Activated naive CD4-positive, alpha-beta T cell treated with anti-CD3 and anti-CD28 coated beads, Interleukin-2, amount 10 ng/mL, durations not matched to agents 7 days and 5 days (primary cell): ENCODE results near the gene IL1R1.

Source experiments
- CTCF ChIA-PET: fragments of 350-600 bp; sonication (Branson Sonifier 250); formaldehyde crosslinking; loops from one replicate; lab custom pipeline; 2021; ENCODE audit warnings: antibody characterized with exemption; lab: Charles Lee
- DNase-seq: peaks from one replicate; pipeline ENCODE4 v3.0.0-alpha.2; 2020
- H3K27ac Mint-ChIP-seq: one replicate; pipeline ENCODE4 v1.8.0; 2021; ENCODE audit warnings: mild to moderate bottlenecking, moderate library complexity, mixed read lengths
- H3K27me3 Mint-ChIP-seq: one replicate; pipeline ENCODE4 v1.8.0; 2021; ENCODE audit warnings: mild to moderate bottlenecking, mixed read lengths
- H3K36me3 Mint-ChIP-seq: one replicate; pipeline ENCODE4 v1.8.0; 2021; ENCODE audit warnings: mixed read lengths
- H3K4me1 Mint-ChIP-seq: one replicate; pipeline ENCODE4 v1.8.0; 2021; ENCODE audit warnings: mixed read lengths
- H3K4me3 Mint-ChIP-seq: one replicate; pipeline ENCODE4 v1.8.0; 2021; ENCODE audit warnings: mild to moderate bottlenecking, moderate library complexity, mixed read lengths
- H3K9me3 Mint-ChIP-seq: one replicate; pipeline ENCODE4 v1.8.0; 2021; ENCODE audit warnings: mixed read lengths

Gene IL1R1

GRCh38 chr2:102140377-102140776, 2.2 kb upstream of the IL1R1 start:
- CTCF ChIA-PET = no interaction called here
- Mint-ChIP-seq H3K36me3 (peaks cover 1% of the 10 kb centered on the region), H3K4me3 (no peak overlapping the region), H3K4me1 (peaks cover 21% of the 10 kb centered on the region), H3K9me3 (peaks cover 15% of the 10 kb centered on the region), H3K27ac (no peak overlapping the region), H3K27me3 (peaks cover 33% of the 10 kb centered on the region)
- no peak for DNase-seq

- CTCF ChIA-PET = interaction anchor here (1.3 kb wide), 2 partner anchors 11 to 121 kb away, joined by 3 to 4 read pairs; no protein-coding TSS in a partner anchor
- Mint-ChIP-seq H3K9me3 (peaks cover 23% of the 10 kb centered on the region), H3K27ac (no peak overlapping the region), H3K27me3 (peaks cover 33% of the 10 kb centered on the region), H3K4me1 (peaks cover 21% of the 10 kb centered on the region), H3K4me3 (peak overlapping the region; percentile 55), H3K36me3 (peaks cover 5% of the 10 kb centered on the region)
- DNase-seq = no peak
Measured at GRCh38 chr2:102141011-102141943, 1.3 kb upstream of the IL1R1 start.

GRCh38 chr2:102142829-102143449, 393 bp downstream of the IL1R1 start:
- Mint-ChIP-seq H3K36me3 (peaks cover 9% of the 10 kb centered on the region), H3K27ac (no peak overlapping the region), H3K4me1 (peaks cover 18% of the 10 kb centered on the region), H3K4me3 (peak overlapping the region; percentile 30), H3K27me3 (peaks cover 33% of the 10 kb centered on the region), H3K9me3 (peaks cover 40% of the 10 kb centered on the region)
- CTCF ChIA-PET = interaction anchor here (1.0 kb wide), 1 partner anchor 23 kb away, joined by 3 read pairs; no protein-coding TSS in a partner anchor
- peak; percentile 23 for DNase-seq

- peaks cover 33% of the 10 kb centered on the region for H3K27me3 Mint-ChIP-seq
- H3K27ac Mint-ChIP-seq = no peak overlapping the region
- peaks cover 43% of the 10 kb centered on the region for H3K9me3 Mint-ChIP-seq
- peaks cover 9% of the 10 kb centered on the region for H3K36me3 Mint-ChIP-seq
- H3K4me1 Mint-ChIP-seq = peaks cover 12% of the 10 kb centered on the region
- CTCF ChIA-PET = interaction anchor here (1.0 kb wide), 1 partner anchor 23 kb away, joined by 3 read pairs; no protein-coding TSS in a partner anchor
- no peak for DNase-seq
- H3K4me3 Mint-ChIP-seq = peak overlapping the region; percentile 30
Measured at GRCh38 chr2:102143450-102143985, 972 bp downstream of the IL1R1 start.

GRCh38 chr2:102144128-102144527, 1.6 kb downstream of the IL1R1 start:
- Mint-ChIP-seq H3K27me3 (peaks cover 33% of the 10 kb centered on the region), H3K36me3 (peaks cover 9% of the 10 kb centered on the region), H3K4me1 (peaks cover 7% of the 10 kb centered on the region), H3K27ac (no peak overlapping the region), H3K4me3 (no peak overlapping the region), H3K9me3 (peaks cover 48% of the 10 kb centered on the region)
- CTCF ChIA-PET = interaction anchor here (1.3 kb wide), 1 partner anchor 137 kb away, joined by 4 read pairs; no protein-coding TSS in a partner anchor
- no peak for DNase-seq

- H3K4me1 Mint-ChIP-seq = peaks cover 7% of the 10 kb centered on the region
- no peak overlapping the region for H3K27ac Mint-ChIP-seq
- DNase-seq = no peak
- peaks cover 52% of the 10 kb centered on the region for H3K9me3 Mint-ChIP-seq
- peaks cover 9% of the 10 kb centered on the region for H3K36me3 Mint-ChIP-seq
- H3K4me3 Mint-ChIP-seq = no peak overlapping the region
- CTCF ChIA-PET = interaction anchor here (1.3 kb wide), 1 partner anchor 138 kb away, joined by 4 read pairs; no protein-coding TSS in a partner anchor
- peaks cover 33% of the 10 kb centered on the region for H3K27me3 Mint-ChIP-seq
Measured at GRCh38 chr2:102145107-102145506, 2.6 kb downstream of the IL1R1 start.

GRCh38 chr2:102145934-102146333, 3.4 kb downstream of the IL1R1 start:
- no peak overlapping the region for H3K4me3 Mint-ChIP-seq

GRCh38 chr2:102147935-102148334, 5.4 kb downstream of the IL1R1 start:
- Mint-ChIP-seq H3K4me3 (no peak overlapping the region), H3K27ac (no peak overlapping the region)
- DNase-seq = no peak

More at GRCh38 chr2:102145934-102146333, 3.4 kb downstream of the IL1R1 start:
- H3K9me3 Mint-ChIP-seq = peaks cover 52% of the 10 kb centered on the region
- H3K36me3 Mint-ChIP-seq = peaks cover 9% of the 10 kb centered on the region
- CTCF ChIA-PET = no interaction called here
- H3K4me1 Mint-ChIP-seq = peaks cover 7% of the 10 kb centered on the region
- H3K27ac Mint-ChIP-seq = no peak overlapping the region
- H3K27me3 Mint-ChIP-seq = peaks cover 27% of the 10 kb centered on the region
- no peak for DNase-seq

GRCh38 chr2:102149243-102149642, 6.7 kb downstream of the IL1R1 start:
- Mint-ChIP-seq H3K4me1 (no peaks in the 10 kb centered on the region), H3K4me3 (no peak overlapping the region), H3K36me3 (peaks cover 9% of the 10 kb centered on the region), H3K27ac (no peak overlapping the region), H3K9me3 (peaks cover 58% of the 10 kb centered on the region), H3K27me3 (no peaks in the 10 kb centered on the region)
- DNase-seq = no peak
- CTCF ChIA-PET = interaction anchor here (1.2 kb wide), 1 partner anchor 8 kb away, joined by 3 read pairs; no protein-coding TSS in a partner anchor

More at GRCh38 chr2:102147935-102148334, 5.4 kb downstream of the IL1R1 start:
- Mint-ChIP-seq H3K36me3 (peaks cover 9% of the 10 kb centered on the region), H3K27me3 (peaks cover 9% of the 10 kb centered on the region), H3K4me1 (peaks cover 4% of the 10 kb centered on the region), H3K9me3 (peaks cover 61% of the 10 kb centered on the region)
- CTCF ChIA-PET = no interaction called here

GRCh38 chr2:102149644-102150455, 7.3 kb downstream of the IL1R1 start:
- peaks cover 54% of the 10 kb centered on the region for H3K9me3 Mint-ChIP-seq
- CTCF ChIA-PET = interaction anchor here (0.6 kb wide), 1 partner anchor 100 kb away, joined by 3 read pairs; no protein-coding TSS in a partner anchor

GRCh38 chr2:102154364-102154763, 11.8 kb downstream of the IL1R1 start:
- peaks cover 12% of the 10 kb centered on the region for H3K9me3 Mint-ChIP-seq
- no peaks in the 10 kb centered on the region for H3K27me3 Mint-ChIP-seq
- H3K27ac Mint-ChIP-seq = no peak overlapping the region
- H3K4me3 Mint-ChIP-seq = no peak overlapping the region
- DNase-seq = no peak
- H3K4me1 Mint-ChIP-seq = no peaks in the 10 kb centered on the region
- CTCF ChIA-PET = no interaction called here
- H3K36me3 Mint-ChIP-seq = peaks cover 1% of the 10 kb centered on the region

More at GRCh38 chr2:102149644-102150455, 7.3 kb downstream of the IL1R1 start:
- no peak for DNase-seq
- no peaks in the 10 kb centered on the region for H3K27me3 Mint-ChIP-seq
- H3K4me3 Mint-ChIP-seq = no peak overlapping the region
- H3K4me1 Mint-ChIP-seq = no peaks in the 10 kb centered on the region
- H3K27ac Mint-ChIP-seq = no peak overlapping the region
- peaks cover 9% of the 10 kb centered on the region for H3K36me3 Mint-ChIP-seq

- Mint-ChIP-seq H3K4me3 (no peak overlapping the region), H3K9me3 (peaks cover 10% of the 10 kb centered on the region), H3K27ac (no peak overlapping the region), H3K4me1 (no peaks in the 10 kb centered on the region), H3K36me3 (peaks cover 1% of the 10 kb centered on the region), H3K27me3 (no peaks in the 10 kb centered on the region)
- no peak for DNase-seq
- CTCF ChIA-PET = no interaction called here
Measured at GRCh38 chr2:102154946-102155702, 12.6 kb downstream of the IL1R1 start.
